HG02840 (cell line): ENCODE results near the gene YY1.
"Not testable (repeated sequence)": the region's sequence is repeated elsewhere in the genome, so short reads cannot be mapped to it uniquely, and the experiment has no call there.

Source experiments
- ATAC-seq: cut with Tn5 transposase; IDR thresholded peaks from one replicate; pipeline ENCODE4 v1.9.1; 2021; ENCODE audit warnings: mild to moderate bottlenecking, moderate library complexity, moderate number of reproducible peaks; ENCODE audit not compliant: unreplicated experiment, low FRiP score

Gene YY1

GRCh38 chr14:100238419-100239210 is at the start of gene YY1:
TSS of gene YY1 (plus strand) at chr14:100239144. CDS start at chr14:100239245, 101 bp downstream.
- peak; percentile 75 for ATAC-seq

GRCh38 chr14:100190126-100190525 is 48.8 kb upstream of the YY1 start:
- ATAC-seq, result no peak

DNA sequence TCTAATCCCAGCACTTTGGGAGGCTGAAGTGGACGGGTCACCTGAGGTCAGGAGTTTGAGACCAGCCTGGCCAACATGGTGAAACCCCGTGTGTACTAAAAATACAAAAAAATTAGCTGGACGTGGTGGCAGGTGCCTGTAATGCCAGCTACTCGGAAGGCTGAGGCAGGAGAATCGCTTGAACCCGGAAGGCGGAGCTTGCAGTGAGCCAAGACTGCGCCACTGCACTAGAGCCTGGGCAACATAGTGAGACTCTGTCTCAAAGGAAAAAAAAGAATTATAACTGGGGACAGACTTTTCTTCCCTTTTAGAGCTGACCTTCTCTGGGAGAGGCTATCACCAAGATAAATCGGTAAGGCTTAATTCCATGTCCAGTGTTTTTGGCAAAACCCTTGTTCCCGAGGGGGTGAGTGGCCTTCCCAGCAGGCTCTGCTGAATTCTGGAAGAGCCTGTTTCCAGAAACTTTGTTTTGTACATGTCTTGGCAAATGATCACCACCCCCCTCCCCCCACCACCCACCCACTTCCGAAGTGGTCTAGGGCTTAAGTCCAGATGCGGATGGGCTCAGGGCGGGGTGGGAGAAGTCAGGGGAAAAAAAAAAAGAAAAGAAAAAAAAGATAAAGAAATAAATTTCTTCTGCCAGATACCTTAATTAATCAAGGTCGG is 47.2 kb upstream of the YY1 start:
- ATAC-seq, result no peak

- ATAC-seq, result no peak
Measured at GRCh38 chr14:100192250-100192671, 46.7 kb upstream of the YY1 start.

GRCh38 chr14:100192672-100193416 is 46.1 kb upstream of the YY1 start:
- peak; percentile 100 for ATAC-seq

DNA sequence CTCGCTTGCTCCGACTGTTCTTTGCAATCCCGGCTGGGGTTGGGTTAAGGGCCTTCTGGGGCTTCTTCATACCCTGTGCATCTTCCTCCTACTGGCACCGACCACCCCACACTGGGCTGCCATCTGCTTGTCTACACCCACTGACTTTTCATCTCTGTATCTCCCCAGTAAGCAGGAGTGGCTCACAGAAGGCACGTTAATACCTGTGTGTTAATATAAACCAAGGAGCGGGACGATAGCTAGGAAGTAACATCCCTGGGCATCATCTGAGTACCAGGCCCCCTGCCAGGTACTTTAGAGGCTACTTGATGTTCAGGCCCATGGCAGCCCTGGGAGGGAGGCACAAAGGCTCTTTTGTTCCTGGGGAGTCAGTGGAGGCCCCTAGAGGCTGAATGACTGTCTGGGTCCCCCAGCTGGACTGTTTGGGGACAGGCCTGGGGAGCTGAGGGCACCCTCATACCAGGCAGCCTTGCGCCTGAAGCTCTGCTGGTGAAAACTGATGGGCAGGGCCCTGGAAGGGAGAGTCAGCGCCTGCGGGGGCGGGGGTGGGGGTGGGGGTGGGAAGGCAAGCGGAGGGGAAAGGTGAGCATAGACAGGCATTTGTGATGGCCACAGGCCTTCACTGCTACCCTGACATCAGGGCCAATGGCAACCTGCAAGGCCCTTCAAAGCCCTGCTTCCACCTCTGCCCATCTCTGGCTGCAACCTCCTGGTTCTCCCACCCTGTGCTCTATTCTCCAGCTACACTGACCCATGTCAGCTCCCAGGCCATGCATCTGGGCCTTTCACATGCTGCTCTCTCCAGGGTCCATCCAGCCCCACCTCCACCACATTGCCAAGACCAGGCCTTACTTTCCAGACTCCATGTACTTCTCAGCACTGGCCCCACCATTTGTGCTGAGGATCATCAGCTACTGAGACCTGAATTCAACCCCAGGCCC is 45.3 kb upstream of the YY1 start:
- no peak for ATAC-seq

GRCh38 chr14:100199240-100199860 is 39.6 kb upstream of the YY1 start:
- ATAC-seq, result no peak

DNA sequence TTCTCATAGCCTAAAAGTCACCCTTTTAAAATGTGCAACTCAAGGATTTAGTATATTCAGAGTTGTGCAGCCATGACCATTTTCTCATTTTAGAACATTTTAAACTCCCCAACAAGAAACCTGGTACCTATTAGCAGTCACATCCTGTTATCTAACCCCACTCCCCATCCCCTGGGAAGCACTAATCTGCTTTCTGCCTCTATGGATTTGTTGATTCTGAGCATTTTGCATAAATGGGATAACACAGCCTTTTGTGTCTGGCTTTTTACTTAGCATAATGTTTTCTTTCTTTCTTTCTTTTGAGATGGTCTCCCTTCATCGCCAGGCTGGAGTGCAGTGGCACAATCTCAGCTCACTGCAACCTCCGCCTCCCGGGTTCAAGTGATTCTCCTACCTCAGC is 38.6 kb upstream of the YY1 start:
- no peak for ATAC-seq

DNA sequence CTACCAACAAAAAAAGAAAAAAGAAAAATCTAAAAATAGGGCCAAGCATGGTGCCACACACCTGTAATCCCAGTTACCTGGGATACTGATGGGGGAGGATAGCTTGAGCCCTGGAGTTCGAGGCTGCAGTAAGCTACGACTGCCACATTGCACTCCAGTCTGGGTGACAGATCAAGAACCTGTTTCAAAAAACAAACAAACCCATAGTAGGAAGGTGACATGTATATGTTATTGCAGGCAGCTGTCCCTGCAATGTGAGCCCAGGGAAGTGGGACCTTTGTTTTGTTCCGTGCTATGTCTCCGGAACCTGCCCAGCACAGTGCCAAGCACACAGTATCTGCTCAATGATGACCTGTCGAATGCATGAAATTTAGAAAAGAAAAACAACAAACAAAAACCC is 37.2 kb upstream of the YY1 start:
- no peak for ATAC-seq

DNA sequence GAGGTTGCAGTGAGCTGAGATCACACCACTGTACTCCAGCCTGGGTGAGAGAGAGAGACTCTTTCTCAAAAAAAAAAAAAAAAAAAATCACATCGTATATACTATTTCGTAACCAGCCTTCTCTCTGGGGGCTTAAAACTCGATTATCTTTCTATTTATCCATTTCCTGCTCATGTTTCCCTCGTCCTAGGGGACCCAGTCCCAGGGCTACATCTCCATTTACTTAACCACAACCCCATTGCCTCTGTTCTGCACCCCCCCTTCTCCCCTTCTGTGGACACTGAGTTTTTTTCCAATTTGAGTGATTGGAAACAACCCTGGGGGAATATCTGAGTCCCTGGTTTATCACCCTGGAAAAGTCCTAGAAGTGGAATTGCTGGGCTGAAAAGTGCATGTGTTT is 36.2 kb upstream of the YY1 start:
- ATAC-seq, result no peak

DNA sequence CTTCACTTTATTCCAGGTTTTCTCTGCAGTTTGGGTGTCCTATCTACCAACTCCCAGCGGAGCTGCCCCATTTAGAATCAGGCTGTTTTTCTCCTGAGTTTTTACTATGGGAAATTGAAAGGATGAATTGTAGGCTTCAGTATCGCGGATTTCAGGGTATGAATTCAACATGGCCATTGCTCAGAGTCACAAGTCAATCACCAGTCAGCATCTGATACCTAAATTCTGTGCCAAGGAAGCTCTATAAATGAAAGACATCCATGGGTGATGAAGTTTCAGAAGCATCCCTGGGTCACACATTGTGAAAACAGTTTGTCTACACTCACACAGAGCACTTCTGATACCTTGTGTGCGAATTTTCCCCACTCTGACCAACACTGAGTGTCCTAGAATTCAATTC is 35.8 kb upstream of the YY1 start:
- no peak for ATAC-seq

DNA sequence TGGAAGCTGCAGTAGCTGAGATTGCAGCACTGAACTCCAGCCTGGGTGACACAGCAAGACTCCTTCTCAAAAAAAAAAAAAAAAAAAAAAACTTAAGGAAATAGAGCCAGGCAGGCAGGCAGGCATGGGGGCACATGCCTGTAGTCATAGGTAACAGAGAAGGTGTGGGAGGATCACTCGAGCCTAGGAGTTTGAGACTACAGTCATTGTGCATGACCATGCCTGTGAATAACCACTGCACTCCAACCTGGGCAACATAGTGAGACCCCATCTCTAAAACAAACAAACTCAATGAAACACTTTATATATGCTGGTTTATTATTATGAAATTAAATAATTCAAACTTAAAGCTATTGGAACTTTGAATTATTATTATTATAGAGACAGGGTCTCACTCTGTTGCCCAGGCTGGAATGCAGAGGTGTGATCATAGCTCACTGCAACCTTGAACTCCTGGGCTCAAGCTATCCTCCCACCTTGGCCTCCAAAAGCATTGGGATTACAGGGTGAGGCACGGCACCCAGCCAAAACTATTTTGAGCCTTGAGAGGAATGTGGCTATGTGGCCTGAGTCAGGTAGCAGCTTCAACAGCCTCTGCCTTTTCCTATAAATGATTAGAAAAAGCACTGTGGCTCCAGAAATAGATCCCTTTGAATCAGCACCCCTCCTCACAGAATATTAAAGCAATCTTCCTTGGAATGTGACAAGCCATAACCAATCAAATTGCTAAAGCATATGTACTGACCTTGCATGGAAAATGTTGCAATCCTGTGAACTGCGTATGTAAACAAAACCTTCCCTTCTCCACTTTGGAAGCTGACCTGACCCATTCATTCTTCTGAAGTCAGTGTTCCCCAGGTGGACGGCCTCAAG is 34.7 kb upstream of the YY1 start:
- ATAC-seq, result no peak

GRCh38 chr14:100204835-100205167 is 34.1 kb upstream of the YY1 start:
- not testable (repeated sequence) for ATAC-seq

GRCh38 chr14:100207588-100207987 is 31.4 kb upstream of the YY1 start:
- not testable (repeated sequence) for ATAC-seq

GRCh38 chr14:100208136-100208535 is 30.8 kb upstream of the YY1 start:
- not testable (repeated sequence) for ATAC-seq

DNA sequence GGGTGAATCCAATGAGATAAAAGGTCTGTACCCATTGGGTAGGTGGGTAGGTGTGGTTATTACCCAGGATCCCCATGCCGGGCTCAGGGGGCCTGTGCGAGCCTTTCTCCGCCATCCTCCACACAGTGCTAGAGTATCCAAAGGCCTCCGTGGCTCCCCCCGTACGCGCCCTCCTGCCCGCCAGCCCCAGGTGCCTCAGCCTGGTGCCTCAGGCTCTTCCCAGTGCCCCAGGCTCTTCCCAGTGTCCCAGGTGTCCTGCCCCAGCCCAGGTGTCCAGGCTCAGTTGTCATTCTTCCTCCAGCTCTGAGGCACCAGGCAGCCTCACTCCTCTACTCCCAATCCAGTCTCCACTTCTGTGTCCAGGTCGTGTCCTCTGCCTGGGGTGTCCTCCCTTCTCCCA is 27.6 kb upstream of the YY1 start:
- ATAC-seq, result no peak

DNA sequence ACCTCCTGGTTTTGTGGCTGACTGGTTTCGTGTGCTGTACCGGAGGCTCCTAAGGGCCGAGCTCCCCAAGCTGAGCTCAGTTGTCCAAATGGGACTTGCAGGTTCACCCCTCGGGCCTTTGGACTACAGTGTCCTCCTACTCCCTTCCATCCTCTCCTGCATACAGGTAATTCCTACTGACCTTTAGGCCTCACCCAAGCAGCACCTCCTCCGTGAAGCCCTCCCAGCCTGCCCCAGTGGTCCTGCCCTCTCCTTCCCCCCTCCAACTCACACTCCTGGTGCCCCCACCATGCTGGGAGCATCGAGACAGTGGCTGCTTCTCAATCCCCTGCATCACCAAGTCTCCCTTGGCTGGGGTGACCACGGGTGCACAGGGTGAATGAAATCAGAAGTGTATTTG is 27.1 kb upstream of the YY1 start:
- ATAC-seq, result no peak

GRCh38 chr14:100212476-100213333 is 26.2 kb upstream of the YY1 start:
- ATAC-seq, result no peak
